ENCODE results near the gene TMEM44. TPM values are rescaled to one million over a fixed set of nuclear protein-coding genes. Genes with fewer than 3 reads are reported as not detected.
A peak's percentile ranks its signal among the peaks of the same experiment; 100 is the strongest.

Gene TMEM44
- total and polyA plus RNA-seq, 9 of the 15 experiments (the other 6 are each of a cell fraction or from before 2014, with no cell fraction given) = 0.53 to 18.1 (median 11.3) TPM

DNA sequence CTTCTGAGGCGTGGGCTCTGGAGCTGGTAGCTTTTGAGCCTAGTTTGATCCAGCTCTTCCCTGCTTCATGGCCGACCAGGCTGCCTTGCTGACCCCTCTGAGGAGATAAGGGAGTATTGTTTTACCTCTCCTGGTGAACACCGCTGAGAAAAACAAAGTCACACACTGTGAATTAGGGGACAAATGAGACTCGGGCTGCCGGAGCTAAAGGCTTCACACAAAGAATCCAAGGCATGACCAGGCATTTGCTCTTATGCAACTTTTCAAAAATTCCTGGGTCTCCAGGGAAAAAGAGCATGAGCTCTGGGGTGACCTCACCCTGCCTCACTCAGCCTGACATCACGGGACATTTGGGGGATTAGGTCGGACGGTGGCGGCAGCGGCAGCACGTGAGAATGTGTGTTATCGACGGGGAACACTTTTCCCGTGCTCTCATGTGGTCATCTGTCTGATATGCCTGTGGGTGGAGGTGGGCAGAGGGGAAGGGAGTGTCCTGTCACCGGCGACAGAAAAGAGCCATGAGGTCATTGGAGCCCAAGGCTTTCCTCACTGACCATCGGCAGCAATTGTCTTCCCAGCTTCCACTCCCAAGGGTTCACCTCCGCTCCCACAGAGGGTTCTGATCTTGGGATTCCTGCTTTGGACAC is 61.0 kb downstream of the TMEM44 start (continued):
- TF ChIP-seq, protein P1, sequence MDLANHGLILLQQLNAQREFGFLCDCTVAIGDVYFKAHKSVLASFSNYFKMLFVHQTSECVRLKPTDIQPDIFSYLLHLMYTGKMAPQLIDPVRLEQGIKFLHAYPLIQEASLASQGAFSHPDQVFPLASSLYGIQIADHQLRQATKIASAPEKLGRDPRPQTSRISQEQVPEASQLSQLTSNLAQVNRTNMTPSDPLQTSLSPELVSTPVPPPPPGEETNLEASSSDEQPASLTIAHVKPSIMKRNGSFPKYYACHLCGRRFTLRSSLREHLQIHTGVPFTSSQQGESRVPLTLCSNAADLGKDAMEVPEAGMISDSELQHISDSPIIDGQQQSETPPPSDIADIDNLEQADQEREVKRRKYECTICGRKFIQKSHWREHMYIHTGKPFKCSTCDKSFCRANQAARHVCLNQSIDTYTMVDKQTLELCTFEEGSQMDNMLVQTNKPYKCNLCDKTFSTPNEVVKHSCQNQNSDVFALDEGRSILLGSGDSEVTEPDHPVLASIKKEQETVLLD (IDR thresholded peaks at IDR 0.05) = peak; percentile 78
- TF ChIP-seq, protein P2, sequence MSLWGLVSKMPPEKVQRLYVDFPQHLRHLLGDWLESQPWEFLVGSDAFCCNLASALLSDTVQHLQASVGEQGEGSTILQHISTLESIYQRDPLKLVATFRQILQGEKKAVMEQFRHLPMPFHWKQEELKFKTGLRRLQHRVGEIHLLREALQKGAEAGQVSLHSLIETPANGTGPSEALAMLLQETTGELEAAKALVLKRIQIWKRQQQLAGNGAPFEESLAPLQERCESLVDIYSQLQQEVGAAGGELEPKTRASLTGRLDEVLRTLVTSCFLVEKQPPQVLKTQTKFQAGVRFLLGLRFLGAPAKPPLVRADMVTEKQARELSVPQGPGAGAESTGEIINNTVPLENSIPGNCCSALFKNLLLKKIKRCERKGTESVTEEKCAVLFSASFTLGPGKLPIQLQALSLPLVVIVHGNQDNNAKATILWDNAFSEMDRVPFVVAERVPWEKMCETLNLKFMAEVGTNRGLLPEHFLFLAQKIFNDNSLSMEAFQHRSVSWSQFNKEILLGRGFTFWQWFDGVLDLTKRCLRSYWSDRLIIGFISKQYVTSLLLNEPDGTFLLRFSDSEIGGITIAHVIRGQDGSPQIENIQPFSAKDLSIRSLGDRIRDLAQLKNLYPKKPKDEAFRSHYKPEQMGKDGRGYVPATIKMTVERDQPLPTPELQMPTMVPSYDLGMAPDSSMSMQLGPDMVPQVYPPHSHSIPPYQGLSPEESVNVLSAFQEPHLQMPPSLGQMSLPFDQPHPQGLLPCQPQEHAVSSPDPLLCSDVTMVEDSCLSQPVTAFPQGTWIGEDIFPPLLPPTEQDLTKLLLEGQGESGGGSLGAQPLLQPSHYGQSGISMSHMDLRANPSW (CRISPR knock-in tag; IDR thresholded peaks at IDR 0.05) = no peak
- TF ChIP-seq GATAD2A (IDR thresholded peaks at IDR 0.05) = peak; percentile 90; the same call in 1 of the 2 replicates
- peak; percentile 99 for TF ChIP-seq LCOR (CRISPR knock-in tag; IDR thresholded peaks at IDR 0.05)
- TF ChIP-seq ZNF707 (CRISPR knock-in tag; conservative IDR thresholded peaks at IDR 0.05) = 0 out of 2 replicates have a peak, but pooled peaks have one; percentile 9
- peak; percentile 30 for TF ChIP-seq ZFP36 (IDR thresholded peaks at IDR 0.05; ENCODE audit: low read depth, low read length, partially characterized antibody)
- TF ChIP-seq BCOR (IDR thresholded peaks at IDR 0.05) = peak; percentile 91
- TF ChIP-seq EZH2 (IDR thresholded peaks at IDR 0.05; ENCODE audit: borderline replicate concordance, low read depth, low read length) = no peak
- TF ChIP-seq SMARCC2 (IDR thresholded peaks at IDR 0.05; ENCODE audit: low read depth) = peak; percentile 81; the same call in 1 of the 2 replicates
- TF ChIP-seq, protein P3, sequence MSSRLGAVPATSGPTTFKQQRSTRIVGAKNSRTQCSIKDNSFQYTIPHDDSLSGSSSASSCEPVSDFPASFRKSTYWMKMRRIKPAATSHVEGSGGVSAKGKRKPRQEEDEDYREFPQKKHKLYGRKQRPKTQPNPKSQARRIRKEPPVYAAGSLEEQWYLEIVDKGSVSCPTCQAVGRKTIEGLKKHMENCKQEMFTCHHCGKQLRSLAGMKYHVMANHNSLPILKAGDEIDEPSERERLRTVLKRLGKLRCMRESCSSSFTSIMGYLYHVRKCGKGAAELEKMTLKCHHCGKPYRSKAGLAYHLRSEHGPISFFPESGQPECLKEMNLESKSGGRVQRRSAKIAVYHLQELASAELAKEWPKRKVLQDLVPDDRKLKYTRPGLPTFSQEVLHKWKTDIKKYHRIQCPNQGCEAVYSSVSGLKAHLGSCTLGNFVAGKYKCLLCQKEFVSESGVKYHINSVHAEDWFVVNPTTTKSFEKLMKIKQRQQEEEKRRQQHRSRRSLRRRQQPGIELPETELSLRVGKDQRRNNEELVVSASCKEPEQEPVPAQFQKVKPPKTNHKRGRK (tag; IDR thresholded peaks at IDR 0.05) = no peak
- TF ChIP-seq SMARCA5 (IDR thresholded peaks at IDR 0.05) = peak; percentile 10; the same call in 1 of the 2 replicates
- TF ChIP-seq KLF16 (IDR thresholded peaks at IDR 0.05) = peak; percentile 78; the same call in 1 of the 2 replicates
- TF ChIP-seq TBL1XR1 (IDR thresholded peaks at IDR 0.05; ENCODE audit: low read length in 2 of 2) = peak; percentile 38 to 94; a peak in 3 of 4 replicates
- TF ChIP-seq, protein P4, sequence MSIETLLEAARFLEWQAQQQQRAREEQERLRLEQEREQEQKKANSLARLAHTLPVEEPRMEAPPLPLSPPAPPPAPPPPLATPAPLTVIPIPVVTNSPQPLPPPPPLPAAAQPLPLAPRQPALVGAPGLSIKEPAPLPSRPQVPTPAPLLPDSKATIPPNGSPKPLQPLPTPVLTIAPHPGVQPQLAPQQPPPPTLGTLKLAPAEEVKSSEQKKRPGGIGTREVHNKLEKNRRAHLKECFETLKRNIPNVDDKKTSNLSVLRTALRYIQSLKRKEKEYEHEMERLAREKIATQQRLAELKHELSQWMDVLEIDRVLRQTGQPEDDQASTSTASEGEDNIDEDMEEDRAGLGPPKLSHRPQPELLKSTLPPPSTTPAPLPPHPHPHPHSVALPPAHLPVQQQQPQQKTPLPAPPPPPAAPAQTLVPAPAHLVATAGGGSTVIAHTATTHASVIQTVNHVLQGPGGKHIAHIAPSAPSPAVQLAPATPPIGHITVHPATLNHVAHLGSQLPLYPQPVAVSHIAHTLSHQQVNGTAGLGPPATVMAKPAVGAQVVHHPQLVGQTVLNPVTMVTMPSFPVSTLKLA (conservative IDR thresholded peaks at IDR 0.05) = peak; percentile 87 to 92
- TF ChIP-seq ZC3H4 (CRISPR knock-in tag; IDR thresholded peaks at IDR 0.05; ENCODE audit: borderline replicate concordance) = no peak
- peak; percentile 87 for TF ChIP-seq KAT7 (CRISPR knock-in tag; IDR thresholded peaks at IDR 0.05; ENCODE audit: borderline replicate concordance)
- TF ChIP-seq, protein P5, sequence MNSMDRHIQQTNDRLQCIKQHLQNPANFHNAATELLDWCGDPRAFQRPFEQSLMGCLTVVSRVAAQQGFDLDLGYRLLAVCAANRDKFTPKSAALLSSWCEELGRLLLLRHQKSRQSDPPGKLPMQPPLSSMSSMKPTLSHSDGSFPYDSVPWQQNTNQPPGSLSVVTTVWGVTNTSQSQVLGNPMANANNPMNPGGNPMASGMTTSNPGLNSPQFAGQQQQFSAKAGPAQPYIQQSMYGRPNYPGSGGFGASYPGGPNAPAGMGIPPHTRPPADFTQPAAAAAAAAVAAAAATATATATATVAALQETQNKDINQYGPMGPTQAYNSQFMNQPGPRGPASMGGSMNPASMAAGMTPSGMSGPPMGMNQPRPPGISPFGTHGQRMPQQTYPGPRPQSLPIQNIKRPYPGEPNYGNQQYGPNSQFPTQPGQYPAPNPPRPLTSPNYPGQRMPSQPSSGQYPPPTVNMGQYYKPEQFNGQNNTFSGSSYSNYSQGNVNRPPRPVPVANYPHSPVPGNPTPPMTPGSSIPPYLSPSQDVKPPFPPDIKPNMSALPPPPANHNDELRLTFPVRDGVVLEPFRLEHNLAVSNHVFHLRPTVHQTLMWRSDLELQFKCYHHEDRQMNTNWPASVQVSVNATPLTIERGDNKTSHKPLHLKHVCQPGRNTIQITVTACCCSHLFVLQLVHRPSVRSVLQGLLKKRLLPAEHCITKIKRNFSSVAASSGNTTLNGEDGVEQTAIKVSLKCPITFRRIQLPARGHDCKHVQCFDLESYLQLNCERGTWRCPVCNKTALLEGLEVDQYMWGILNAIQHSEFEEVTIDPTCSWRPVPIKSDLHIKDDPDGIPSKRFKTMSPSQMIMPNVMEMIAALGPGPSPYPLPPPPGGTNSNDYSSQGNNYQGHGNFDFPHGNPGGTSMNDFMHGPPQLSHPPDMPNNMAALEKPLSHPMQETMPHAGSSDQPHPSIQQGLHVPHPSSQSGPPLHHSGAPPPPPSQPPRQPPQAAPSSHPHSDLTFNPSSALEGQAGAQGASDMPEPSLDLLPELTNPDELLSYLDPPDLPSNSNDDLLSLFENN (IDR thresholded peaks at IDR 0.05; ENCODE audit: low read depth in 2 of 2, low read length in 2 of 2) = peak in 1 of 2 experiments; percentile 83; a peak in 1 of 4 replicates
